ENCODE measurements around the gene DIS3L2. TPM values are rescaled to one million over a fixed set of nuclear protein-coding genes. Genes with fewer than 3 reads are reported as not detected.
"Not testable (repeated sequence)": the region's sequence is repeated elsewhere in the genome, so short reads cannot be mapped to it uniquely, and the experiment has no call there.

Gene DIS3L2
- total and polyA plus RNA-seq, 8 donors = 25.2 to 43.4 (median 36.3) TPM

GRCh38 chr2:232030229-232030628 is 68.7 kb downstream of the DIS3L2 start:
- intact Hi-C loops (cut with DNase I) = no loop called here
- H3K9me3 ChIP-seq = peaks cover 0 to 9% of the 10 kb centered on the region in 2 donors
- peaks cover 0 to 33% of the 10 kb centered on the region in 2 donors for H3K36me3 ChIP-seq
- no peaks in the 10 kb centered on the region for H3K4me1 ChIP-seq
- ATAC-seq = no peak
- TF ChIP-seq, protein P1, sequence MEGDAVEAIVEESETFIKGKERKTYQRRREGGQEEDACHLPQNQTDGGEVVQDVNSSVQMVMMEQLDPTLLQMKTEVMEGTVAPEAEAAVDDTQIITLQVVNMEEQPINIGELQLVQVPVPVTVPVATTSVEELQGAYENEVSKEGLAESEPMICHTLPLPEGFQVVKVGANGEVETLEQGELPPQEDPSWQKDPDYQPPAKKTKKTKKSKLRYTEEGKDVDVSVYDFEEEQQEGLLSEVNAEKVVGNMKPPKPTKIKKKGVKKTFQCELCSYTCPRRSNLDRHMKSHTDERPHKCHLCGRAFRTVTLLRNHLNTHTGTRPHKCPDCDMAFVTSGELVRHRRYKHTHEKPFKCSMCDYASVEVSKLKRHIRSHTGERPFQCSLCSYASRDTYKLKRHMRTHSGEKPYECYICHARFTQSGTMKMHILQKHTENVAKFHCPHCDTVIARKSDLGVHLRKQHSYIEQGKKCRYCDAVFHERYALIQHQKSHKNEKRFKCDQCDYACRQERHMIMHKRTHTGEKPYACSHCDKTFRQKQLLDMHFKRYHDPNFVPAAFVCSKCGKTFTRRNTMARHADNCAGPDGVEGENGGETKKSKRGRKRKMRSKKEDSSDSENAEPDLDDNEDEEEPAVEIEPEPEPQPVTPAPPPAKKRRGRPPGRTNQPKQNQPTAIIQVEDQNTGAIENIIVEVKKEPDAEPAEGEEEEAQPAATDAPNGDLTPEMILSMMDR (IDR thresholded peaks at IDR 0.05) = no peak
- H3K27ac ChIP-seq = no peak overlapping the region
- no peak for DNase-seq
- no peak overlapping the region for H3K4me3 ChIP-seq
- H3K27me3 ChIP-seq = no peaks in the 10 kb centered on the region

DNA sequence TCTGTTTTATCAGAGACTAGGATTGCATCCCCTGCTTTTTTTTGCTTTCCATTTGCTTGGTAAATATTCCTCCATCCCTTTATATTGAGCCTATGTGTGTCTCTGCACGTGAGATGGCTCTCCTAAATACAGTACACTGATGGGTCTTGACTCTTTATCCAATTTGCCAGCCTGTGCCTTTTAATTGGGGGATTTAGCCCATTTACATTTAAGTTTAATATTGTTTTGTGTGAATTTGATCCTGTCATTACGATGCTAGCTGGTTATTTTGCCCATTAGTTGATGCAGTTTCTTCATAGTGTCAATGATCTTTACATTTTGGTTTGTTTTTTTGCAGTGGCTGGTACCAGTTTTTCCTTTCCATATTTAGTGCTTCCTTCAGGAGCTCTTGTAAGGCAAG is 73.8 kb downstream of the DIS3L2 start:
- intact Hi-C loops (cut with DNase I); H3K4me1 ChIP-seq; ATAC-seq; DNase-seq; H3K27ac ChIP-seq; H3K27me3 ChIP-seq; H3K4me3 ChIP-seq: not testable (repeated sequence)
- peaks cover 0 to 16% of the 10 kb centered on the region in 2 donors for H3K36me3 ChIP-seq
- H3K9me3 ChIP-seq = peaks cover 0 to 13% of the 10 kb centered on the region in 2 donors

GRCh38 chr2:232036876-232037275 is 75.4 kb downstream of the DIS3L2 start:
- H3K27ac ChIP-seq; ATAC-seq; H3K36me3 ChIP-seq; intact Hi-C loops (cut with DNase I); H3K4me3 ChIP-seq; DNase-seq; H3K27me3 ChIP-seq; H3K4me1 ChIP-seq: not testable (repeated sequence)
- H3K9me3 ChIP-seq = peaks cover 0 to 12% of the 10 kb centered on the region in 2 donors

- Histone ChIP-seq H3K4me1 (no peaks in the 10 kb centered on the region), H3K36me3 (peaks cover 0 to 6% of the 10 kb centered on the region in 2 donors), H3K4me3 (no peak overlapping the region), H3K9me3 (peaks cover 0 to 10% of the 10 kb centered on the region in 2 donors), H3K27me3 (no peaks in the 10 kb centered on the region), H3K27ac (no peak overlapping the region)
- ATAC-seq (no peak), DNase-seq (no peak)
- intact Hi-C loops (cut with DNase I) = no loop called here
- TF ChIP-seq, protein P1 (IDR thresholded peaks at IDR 0.05) = no peak
These were observed 76.9 kb downstream of the DIS3L2 start for GRCh38 chr2:232038251-232038880.

GRCh38 chr2:232038881-232039485 is 77.5 kb downstream of the DIS3L2 start:
- Histone ChIP-seq H3K27me3 (no peaks in the 10 kb centered on the region), H3K27ac (no peak overlapping the region), H3K4me3 (no peak overlapping the region), H3K36me3 (peaks cover 0 to 6% of the 10 kb centered on the region in 2 donors), H3K9me3 (peaks cover 0 to 10% of the 10 kb centered on the region in 2 donors), H3K4me1 (no peaks in the 10 kb centered on the region)
- ATAC-seq (no peak), DNase-seq (no peak)
- intact Hi-C loops (cut with DNase I) = no loop called here
- TF ChIP-seq, protein P1 (IDR thresholded peaks at IDR 0.05) = no peak

GRCh38 chr2:232042911-232043574 is 81.5 kb downstream of the DIS3L2 start:
- intact Hi-C loops (cut with DNase I) = no loop called here

More at GRCh38 chr2:232042911-232043574, 81.5 kb downstream of the DIS3L2 start:
- H3K9me3 ChIP-seq = no peaks in the 10 kb centered on the region
- DNase-seq = no peak
- no peaks in the 10 kb centered on the region for H3K36me3 ChIP-seq
- no peaks in the 10 kb centered on the region for H3K4me1 ChIP-seq
- H3K27me3 ChIP-seq = no peaks in the 10 kb centered on the region
- no peak overlapping the region for H3K4me3 ChIP-seq
- TF ChIP-seq, protein P1 (IDR thresholded peaks at IDR 0.05) = no peak
- no peak for ATAC-seq
- no peak overlapping the region for H3K27ac ChIP-seq
